H1 (cell line): ENCODE measurements around the gene TSSC4. TPM values are rescaled to one million over a fixed set of nuclear protein-coding genes. Genes with fewer than 3 reads are reported as not detected.

Experiments
- CTCF ChIA-PET: fragments of 300-600 bp; sonication (Branson Sonifier 250); formaldehyde crosslinking; loops from one replicate; lab custom pipeline; 2021; ENCODE audit not compliant: partially characterized antibody; lab: Charles Lee
- POLR2A ChIA-PET: fragments of 300-600 bp; sonication (Branson Sonifier 250); formaldehyde crosslinking; loops from one replicate; lab custom pipeline; 2021; ENCODE audit warnings: inconsistent platforms; ENCODE audit not compliant: partially characterized antibody; lab: Charles Lee
- DNase-seq, 2 experiments: peaks; one replicate each; pipeline versions ENCODE4 v3.0.0 to v3.0.0-alpha.2; 2010 to 2022; ENCODE audit warnings: low spot score in 2 of 2, low read depth in 1 of 2, mixed read lengths in 1 of 2
- FAIRE-seq: peaks from 2 replicates; lab custom pipeline; 2011; peaks lifted over from hg19 to GRCh38; lab: Jason Lieb, UNC
- H2AFZ ChIP-seq: 2 replicates; pipeline ENCODE4 v1.8.1; 2012; ENCODE audit warnings: low read length, inconsistent platforms
- H2AK5ac ChIP-seq: 2 replicates; pipeline ENCODE4 v1.6.1; 2013; ENCODE audit warnings: low read depth, low read length
- H2BK120ac ChIP-seq: replicated peaks from 2 replicates; pipeline ENCODE3; 2013; ENCODE audit warnings: low read depth, low read length, inconsistent platforms
- H2BK12ac ChIP-seq: 2 replicates; pipeline ENCODE4 v1.6.1; 2013; ENCODE audit warnings: low read depth, low read length
- H2BK15ac ChIP-seq: 2 replicates; pipeline ENCODE4 v1.6.1; 2013; ENCODE audit warnings: low read length
- H2BK20ac ChIP-seq: 2 replicates; pipeline ENCODE4 v1.6.1; 2013; ENCODE audit warnings: low read length
- H2BK5ac ChIP-seq: 2 replicates; pipeline ENCODE4 v1.6.1; 2013; ENCODE audit warnings: low read depth, low read length
- H3K14ac ChIP-seq: 2 replicates; pipeline ENCODE4 v1.6.1; 2013; ENCODE audit warnings: inconsistent platforms; ENCODE audit not compliant: insufficient read length
- H3K18ac ChIP-seq: 2 replicates; pipeline ENCODE4 v1.6.1; 2013; ENCODE audit warnings: low read length; ENCODE audit errors: extremely low read depth
- H3K23ac ChIP-seq: 2 replicates; pipeline ENCODE4 v1.6.1; 2013; ENCODE audit warnings: inconsistent platforms; ENCODE audit not compliant: insufficient read length
- H3K23me2 ChIP-seq: 2 replicates; pipeline ENCODE4 v1.6.1; 2013; ENCODE audit warnings: low read depth, low read length
- H3K27ac ChIP-seq: 2 replicates; pipeline ENCODE4 v1.6.1; 2011; ENCODE audit warnings: low read depth, low read length, inconsistent platforms
- H3K27me3 ChIP-seq, 4 experiments: replicated peaks in 1 of 4; 1 replicate in 1 of 4; 2 replicates in 3 of 4; pipeline versions ENCODE4 v1.6.1 to v1.8.1; 2011 to 2013; ENCODE audit warnings: low read length in 3 of 4, mild to moderate bottlenecking in 3 of 4, inconsistent platforms in 2 of 4, mixed read lengths in 2 of 4, moderate library complexity in 1 of 4; ENCODE audit not compliant: control insufficient read depth in 3 of 4, insufficient read depth in 3 of 4; ENCODE audit errors: extremely low read depth in 1 of 4
- H3K36me3 ChIP-seq, 4 experiments: 2 replicates each; pipeline versions ENCODE4 v1.6.1 to v1.8.1; 2011 to 2013; ENCODE audit warnings: mild to moderate bottlenecking in 4 of 4, low read length in 3 of 4, moderate library complexity in 2 of 4, control low read depth in 1 of 4, inconsistent platforms in 1 of 4; ENCODE audit not compliant: insufficient read depth in 4 of 4, control insufficient read depth in 2 of 4
- H3K4ac ChIP-seq: replicated peaks from 2 replicates; pipeline ENCODE3; 2013; ENCODE audit warnings: low read length, low read depth, mixed read lengths, inconsistent platforms; ENCODE audit not compliant: insufficient read length
- H3K4me1 ChIP-seq, 4 experiments: replicated peaks in 1 of 4; 1 replicate in 1 of 4; 2 replicates in 3 of 4; pipeline versions ENCODE4 v1.6.1 to v1.8.1; 2011 to 2013; ENCODE audit warnings: low read length in 3 of 4, inconsistent platforms in 2 of 4, mixed read lengths in 1 of 4; ENCODE audit not compliant: insufficient read depth in 4 of 4, control insufficient read depth in 3 of 4
- H3K4me2 ChIP-seq, 2 experiments: 2 replicates each; pipeline versions ENCODE4 v1.6.1 to v1.8.1; 2011 to 2013; ENCODE audit warnings: low read depth in 2 of 2, low read length in 2 of 2, control low read depth in 1 of 2, inconsistent platforms in 1 of 2, mild to moderate bottlenecking in 1 of 2; ENCODE audit not compliant: insufficient read depth in 1 of 2
- H3K4me3 ChIP-seq, 4 experiments: fragments of 200-600, 300-600 bp in 1 of 4; sonication (generic), shearing (Covaris generic), sonication (Bioruptor Twin) in 1 of 4; 2 replicates each; pipeline versions ENCODE4 v1.5.1 to v1.8.1; 2011 to 2016; ENCODE audit warnings: low read length in 4 of 4, low read depth in 3 of 4, control low read depth in 2 of 4, inconsistent platforms in 2 of 4, mild to moderate bottlenecking in 2 of 4, mixed read lengths in 1 of 4, moderate library complexity in 1 of 4; ENCODE audit not compliant: insufficient read depth in 2 of 4; ENCODE audit errors: extremely low read depth in 1 of 4
- H3K56ac ChIP-seq: replicated peaks from 2 replicates; pipeline ENCODE3; 2013; ENCODE audit warnings: low read depth, mild to moderate bottlenecking, mixed read lengths, low read length, inconsistent platforms; ENCODE audit not compliant: insufficient read length
- H3K79me1 ChIP-seq: 2 replicates; pipeline ENCODE4 v1.6.1; 2013; ENCODE audit warnings: low read depth, low read length, control low read depth
- H3K79me2 ChIP-seq, 2 experiments: 2 replicates each; pipeline versions ENCODE4 v1.6.1 to v1.8.1; 2012 to 2013; ENCODE audit warnings: low read length in 2 of 2, mild to moderate bottlenecking in 2 of 2, inconsistent platforms in 1 of 2; ENCODE audit not compliant: insufficient read depth in 2 of 2, control insufficient read depth in 1 of 2
- H3K9ac ChIP-seq, 4 experiments: replicated peaks in 1 of 4; 1 replicate in 1 of 4; 2 replicates in 3 of 4; pipeline versions ENCODE4 v1.6.1 to v1.8.1; 2011 to 2013; ENCODE audit warnings: low read depth in 3 of 4, low read length in 3 of 4, control low read depth in 2 of 4, mild to moderate bottlenecking in 2 of 4, moderate library complexity in 2 of 4, inconsistent platforms in 1 of 4; ENCODE audit errors: extremely low read depth in 1 of 4
- H3K9me3 ChIP-seq, 2 experiments: 2 replicates each; pipeline versions ENCODE4 v1.6.1 to v1.8.1; 2012 to 2013; ENCODE audit warnings: mild to moderate bottlenecking in 2 of 2, moderate library complexity in 2 of 2, control low read depth in 1 of 2, inconsistent platforms in 1 of 2, low read depth in 1 of 2, low read length in 1 of 2, mixed read lengths in 1 of 2; ENCODE audit not compliant: insufficient read depth in 2 of 2
- H4K20me1 ChIP-seq, 2 experiments: replicated peaks in 1 of 2; 2 replicates each; pipeline versions ENCODE3 to v1.8.1; 2011 to 2013; ENCODE audit warnings: inconsistent platforms in 2 of 2, low read length in 2 of 2, mild to moderate bottlenecking in 1 of 2; ENCODE audit not compliant: insufficient read depth in 2 of 2, control insufficient read depth in 1 of 2
- H4K5ac ChIP-seq: 2 replicates; pipeline ENCODE4 v1.6.1; 2013; ENCODE audit warnings: low read length, low read depth, mixed read lengths, inconsistent platforms; ENCODE audit not compliant: insufficient read length
- H4K8ac ChIP-seq: 2 replicates; pipeline ENCODE4 v1.8.0; 2013; ENCODE audit warnings: mild to moderate bottlenecking, moderate library complexity, low read length, inconsistent platforms; ENCODE audit not compliant: insufficient read depth; ENCODE audit errors: extremely low read depth
- H4K91ac ChIP-seq: replicated peaks from 2 replicates; pipeline ENCODE3; 2013; ENCODE audit warnings: low read length, mixed read lengths, inconsistent platforms; ENCODE audit not compliant: insufficient read length
- BCL11A ChIP-seq, 2 experiments: IDR thresholded peaks; one replicate each; pipeline ENCODE4 v1.6.1; 2011; ENCODE audit warnings: low read depth in 2 of 2, low read length in 2 of 2, mild to moderate bottlenecking in 2 of 2
- BRCA1 ChIP-seq: IDR thresholded peaks from 2 replicates; pipeline ENCODE4 v1.6.1; 2012; ENCODE audit warnings: low read depth, low read length, improper control_type of control experiment
- CHD2 ChIP-seq: IDR thresholded peaks from 2 replicates; pipeline ENCODE4 v1.6.1; 2012; ENCODE audit warnings: low read length, improper control_type of control experiment
- EZH2 ChIP-seq: fragments of 200-600 bp; sonication (generic); IDR thresholded peaks from 2 replicates; pipeline ENCODE4 v1.7.1; 2012; ENCODE audit warnings: low read depth, mild to moderate bottlenecking, moderate library complexity, low read length, inconsistent platforms; ENCODE audit not compliant: severe bottlenecking
- KDM4A ChIP-seq: IDR thresholded peaks from one replicate; pipeline ENCODE4 v1.7.1; 2012; ENCODE audit warnings: low read depth, mild to moderate bottlenecking, moderate library complexity, low read length, inconsistent platforms; ENCODE audit not compliant: severe bottlenecking
- SIN3A ChIP-seq, 2 experiments: IDR thresholded peaks in 1 of 2; conservative IDR thresholded peaks in 1 of 2; 2 replicates each; pipeline ENCODE4 v1.6.1; 2011 to 2012; ENCODE audit warnings: low read length in 2 of 2, improper control_type of control experiment in 1 of 2, low read depth in 1 of 2, mild to moderate bottlenecking in 1 of 2
- SP1 ChIP-seq: IDR thresholded peaks from 2 replicates; pipeline ENCODE4 v1.6.1; 2011; ENCODE audit warnings: low read depth, low read length
- SP4 ChIP-seq: IDR thresholded peaks from 2 replicates; pipeline ENCODE4 v1.6.1; 2012; ENCODE audit warnings: low read length, inconsistent platforms
- SRF ChIP-seq: IDR thresholded peaks from 2 replicates; pipeline ENCODE4 v1.6.1; 2011; ENCODE audit warnings: mild to moderate bottlenecking, low read depth, low read length, moderate library complexity
- TAF1 ChIP-seq: IDR thresholded peaks from 2 replicates; pipeline ENCODE4 v1.6.1; 2011; ENCODE audit warnings: mild to moderate bottlenecking, low read depth, low read length
- YY1 ChIP-seq: IDR thresholded peaks from 2 replicates; pipeline ENCODE4 v1.6.1; 2011; ENCODE audit warnings: low read depth, mild to moderate bottlenecking, low read length
- WGBS, 2 experiments: shearing (Covaris generic) in 1 of 2; methylation state at CpG; one replicate each; pipeline versions ENCODE4 v1.1.6 to v1.1.7; 2013 to 2015; ENCODE audit warnings: low lambda C conversion rate in 2 of 2, mixed read lengths in 2 of 2, inconsistent platforms in 1 of 2, low coverage in 1 of 2, missing lambda C conversion rate in 1 of 2; ENCODE audit not compliant: insufficient replicate concordance in 2 of 2, insufficient coverage in 1 of 2, insufficient read length in 1 of 2; ENCODE audit errors: extremely low coverage in 1 of 2, missing lambda C conversion rate in 1 of 2; 5-methylcytosine and 5-hydroxymethylcytosine counted together
- polyA plus RNA-seq, 7 experiments: library from polyadenylated mRNA; depleted of rRNA in 3 of 7; stranded (reverse) in 5 of 7; unstranded in 2 of 7; fragments of >200 nt in 5 of 7; fragments of 200-250 nt in 2 of 7; gene quantifications; 1 replicate in 5 of 7; 2 replicates in 1 of 7; 4 replicates in 1 of 7; pipeline versions ENCODE4 v1.2.1 to v1.2.3, GENCODE V29; 2011 to 2013; ENCODE audit warnings: missing spikeins in 2 of 7, mixed read lengths in 2 of 7
- total RNA-seq: library from RNA; stranded (reverse); fragmentation: NEBNext Ultra II Directional; extraction: Animal tissue kit (Norgen Biotek cat#: 25700); gene quantifications from 2 replicates; pipeline ENCODE4 v1.2.1, GENCODE V29; 2021

The TSSC4 gene
- total and polyA plus RNA-seq, 2 of the 8 experiments (the other 6 are each of a cell fraction or from before 2014, with no cell fraction given): 34.0 to 39.3 TPM

GRCh38 chr11:2452321-2453012 is 51.9 kb downstream of the TSSC4 start:
- Histone ChIP-seq H4K20me1 (peaks cover 0 to 5% of the 10 kb centered on the region in 2 experiments), H3K27ac (no peak overlapping the region), H3K9ac (no peak overlapping the region), H2BK5ac (no peak overlapping the region), H2BK15ac (no peak overlapping the region), H3K23ac (no peak overlapping the region), H3K4me2 (no peak overlapping the region), H3K14ac (no peak overlapping the region), H4K5ac (no peak overlapping the region), H3K18ac (no peak overlapping the region), H2BK12ac (no peak overlapping the region), H3K79me1 (no peaks in the 10 kb centered on the region), H3K4ac (no peak overlapping the region), H4K91ac (no peak overlapping the region), H2BK120ac (no peak overlapping the region), H3K79me2 (no peaks in the 10 kb centered on the region), H3K23me2 (no peaks in the 10 kb centered on the region), H2BK20ac (no peak overlapping the region), H4K8ac (no peak overlapping the region), H3K36me3 (no peaks in the 10 kb centered on the region), H2AK5ac (no peak overlapping the region), H2AFZ (no peak overlapping the region), H3K27me3 (peaks cover 8 to 54% (median 28%) of the 10 kb centered on the region in 4 experiments), H3K56ac (no peak overlapping the region), H3K4me3 (no peak overlapping the region), H3K9me3 (no peaks in the 10 kb centered on the region), H3K4me1 (no peaks in the 10 kb centered on the region)
- DNase-seq (no peak), FAIRE-seq (no peak)
- ChIA-PET CTCF (interaction anchor here (0.7 to 2.1 kb wide), 7 partner anchors 23 to 475 kb away, joined by 3 to 16 read pairs (median 3); no protein-coding TSS in a partner anchor), POLR2A (no interaction called here)
- 79% methylated on average over 19 of the region's 20 CpGs; no CpG with 5 or more reads in 1 of the 2 experiments for WGBS, 2 experiments
- TF ChIP-seq SRF (no peak), BRCA1 (no peak), SP4 (no peak), EZH2 (no peak), BCL11A (IDR thresholded peaks at IDR 0.05; ENCODE audit: low read depth in 2 of 2, low read length in 2 of 2) (no peak), CHD2 (no peak), SP1 (no peak), SIN3A (conservative IDR thresholded peaks at IDR 0.05 in 1 of 2, IDR thresholded peaks at IDR 0.05 in 1 of 2; ENCODE audit: low read depth in 1 of 2, low read length in 2 of 2) (no peak), YY1 (no peak), KDM4A (no peak), TAF1 (no peak)
